ENCODE data around the gene KLK12.

GRCh38 chr19:51044327-51044726 is 9.5 kb upstream of the KLK12 start:
- TF ChIP-seq, protein P1, sequence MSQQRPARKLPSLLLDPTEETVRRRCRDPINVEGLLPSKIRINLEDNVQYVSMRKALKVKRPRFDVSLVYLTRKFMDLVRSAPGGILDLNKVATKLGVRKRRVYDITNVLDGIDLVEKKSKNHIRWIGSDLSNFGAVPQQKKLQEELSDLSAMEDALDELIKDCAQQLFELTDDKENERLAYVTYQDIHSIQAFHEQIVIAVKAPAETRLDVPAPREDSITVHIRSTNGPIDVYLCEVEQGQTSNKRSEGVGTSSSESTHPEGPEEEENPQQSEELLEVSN (IDR thresholded peaks at IDR 0.05; ENCODE audit: borderline replicate concordance in 1 of 2, extremely low read depth in 1 of 2, insufficient read depth in 1 of 2, insufficient read length in 1 of 2, low read depth in 1 of 2, low read length in 1 of 2, poor library complexity in 1 of 2, severe bottlenecking in 1 of 2), result no peak
- TF ChIP-seq SIRT6 (IDR thresholded peaks at IDR 0.05; ENCODE audit: low read depth, low read length) (no peak), ZEB2 (IDR thresholded peaks at IDR 0.05) (no peak), NR1H2 (CRISPR knock-in tag; IDR thresholded peaks at IDR 0.05) (no peak), NR2C2 (CRISPR knock-in tag; IDR thresholded peaks at IDR 0.05) (no peak), NR2C2 (tag; IDR thresholded peaks at IDR 0.05) (no peak), ESRRA (IDR thresholded peaks at IDR 0.05; ENCODE audit: borderline replicate concordance, low read depth) (no peak), FOXM1 (IDR thresholded peaks at IDR 0.05; ENCODE audit: low read depth) (no peak), FOXM1 (CRISPR knock-in tag; IDR thresholded peaks at IDR 0.05; ENCODE audit: low read depth) (no peak), ZNF134 (CRISPR knock-in tag; conservative IDR thresholded peaks at IDR 0.05) (no peak), THAP7 (CRISPR knock-in tag; IDR thresholded peaks at IDR 0.05) (no peak)
- TF ChIP-seq, protein P2, sequence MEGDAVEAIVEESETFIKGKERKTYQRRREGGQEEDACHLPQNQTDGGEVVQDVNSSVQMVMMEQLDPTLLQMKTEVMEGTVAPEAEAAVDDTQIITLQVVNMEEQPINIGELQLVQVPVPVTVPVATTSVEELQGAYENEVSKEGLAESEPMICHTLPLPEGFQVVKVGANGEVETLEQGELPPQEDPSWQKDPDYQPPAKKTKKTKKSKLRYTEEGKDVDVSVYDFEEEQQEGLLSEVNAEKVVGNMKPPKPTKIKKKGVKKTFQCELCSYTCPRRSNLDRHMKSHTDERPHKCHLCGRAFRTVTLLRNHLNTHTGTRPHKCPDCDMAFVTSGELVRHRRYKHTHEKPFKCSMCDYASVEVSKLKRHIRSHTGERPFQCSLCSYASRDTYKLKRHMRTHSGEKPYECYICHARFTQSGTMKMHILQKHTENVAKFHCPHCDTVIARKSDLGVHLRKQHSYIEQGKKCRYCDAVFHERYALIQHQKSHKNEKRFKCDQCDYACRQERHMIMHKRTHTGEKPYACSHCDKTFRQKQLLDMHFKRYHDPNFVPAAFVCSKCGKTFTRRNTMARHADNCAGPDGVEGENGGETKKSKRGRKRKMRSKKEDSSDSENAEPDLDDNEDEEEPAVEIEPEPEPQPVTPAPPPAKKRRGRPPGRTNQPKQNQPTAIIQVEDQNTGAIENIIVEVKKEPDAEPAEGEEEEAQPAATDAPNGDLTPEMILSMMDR (IDR thresholded peaks at IDR 0.05 in 2 of 3, conservative IDR thresholded peaks at IDR 0.05 in 1 of 3; ENCODE audit: insufficient read depth in 2 of 3, low read depth in 1 of 3, low read length in 3 of 3), result no peak

Measured in K562 (cell line).